ENCODE results near the gene DCUN1D2. TPM values are rescaled to one million over a fixed set of nuclear protein-coding genes. Genes with fewer than 3 reads are reported as not detected.

The DCUN1D2 gene
- polyA plus RNA-seq, 1 experiment: 11.0 TPM

GRCh38 chr13:113445791-113446487 lies 44.6 kb downstream of the DCUN1D2 start:
- DNase-seq (ENCODE audit: low read depth): no peak
- H3K4me3 ChIP-seq (ENCODE audit: low read depth, low read length): no peak overlapping the region
- TF ChIP-seq CTCF (IDR thresholded peaks at IDR 0.05; ENCODE audit: insufficient read depth, low read depth, low read length): no peak
- H3K36me3 ChIP-seq (ENCODE audit: control insufficient read depth, insufficient read depth, low read length): 0 out of 2 replicates have a peak, but pooled peaks cover 2% of the 10 kb centered on the region
- no peaks in the 10 kb centered on the region for H3K27me3 ChIP-seq (ENCODE audit: control insufficient read depth, insufficient read depth, low read length)
- ChIA-PET POLR2A (no interaction called here), CTCF (no interaction called here)

- DNase-seq (ENCODE audit: low read depth): no peak
- no peak overlapping the region for H3K4me3 ChIP-seq (ENCODE audit: low read depth, low read length)
- no peaks in the 10 kb centered on the region for H3K27me3 ChIP-seq (ENCODE audit: control insufficient read depth, insufficient read depth, low read length)
- 0 out of 2 replicates have a peak, but pooled peaks cover 2% of the 10 kb centered on the region for H3K36me3 ChIP-seq (ENCODE audit: control insufficient read depth, insufficient read depth, low read length)
- ChIA-PET POLR2A (no interaction called here), CTCF (no interaction called here)
- no peak for TF ChIP-seq CTCF (IDR thresholded peaks at IDR 0.05; ENCODE audit: insufficient read depth, low read depth, low read length)
Measured at GRCh38 chr13:113443991-113444390, 46.5 kb downstream of the DCUN1D2 start.

- H3K4me3 ChIP-seq (ENCODE audit: low read depth, low read length): no peak overlapping the region
- no peak for TF ChIP-seq CTCF (IDR thresholded peaks at IDR 0.05; ENCODE audit: insufficient read depth, low read depth, low read length)
- no peak for DNase-seq (ENCODE audit: low read depth)
- POLR2A ChIA-PET: no interaction called here
- CTCF ChIA-PET: interaction anchor here (0.6 kb wide), 2 partner anchors 11 to 42 kb away, joined by 4 to 6 read pairs; no protein-coding TSS in a partner anchor
- H3K27me3 ChIP-seq (ENCODE audit: control insufficient read depth, insufficient read depth, low read length): no peaks in the 10 kb centered on the region
- H3K36me3 ChIP-seq (ENCODE audit: control insufficient read depth, insufficient read depth, low read length): 0 out of 2 replicates have a peak, but pooled peaks cover 2% of the 10 kb centered on the region
Measured at GRCh38 chr13:113442985-113443362, 47.5 kb downstream of the DCUN1D2 start.

GRCh38 chr13:113442354-113442984 lies 48.0 kb downstream of the DCUN1D2 start:
- POLR2A ChIA-PET: no interaction called here
- CTCF ChIA-PET: no interaction called here
- no peak for TF ChIP-seq CTCF (IDR thresholded peaks at IDR 0.05; ENCODE audit: insufficient read depth, low read depth, low read length)
- no peak for DNase-seq (ENCODE audit: low read depth)
- Histone ChIP-seq H3K27me3 (ENCODE audit: control insufficient read depth, insufficient read depth, low read length) (no peaks in the 10 kb centered on the region), H3K4me3 (ENCODE audit: low read depth, low read length) (no peak overlapping the region), H3K36me3 (ENCODE audit: control insufficient read depth, insufficient read depth, low read length) (0 out of 2 replicates have a peak, but pooled peaks cover 2% of the 10 kb centered on the region)

DNA sequence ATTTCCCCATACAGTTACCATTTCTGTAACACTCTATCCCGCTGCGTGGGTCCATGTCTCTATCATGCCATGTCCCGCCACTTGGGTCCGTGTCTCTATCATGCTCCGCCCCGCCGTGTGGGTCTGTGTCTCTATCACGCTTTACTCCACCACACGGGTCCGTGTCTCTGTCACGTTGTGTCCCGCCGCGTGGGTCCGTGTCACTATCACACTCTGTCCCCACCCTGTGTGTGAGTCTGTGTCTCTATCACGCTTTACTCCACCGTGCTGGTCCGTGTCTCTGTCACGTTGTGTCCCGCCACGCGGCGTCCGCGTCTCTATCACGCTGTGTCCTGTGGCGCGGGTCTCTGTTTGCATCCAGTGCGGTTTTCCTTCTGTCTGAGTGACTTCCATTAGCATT lies 48.9 kb downstream of the DCUN1D2 start:
- CTCF ChIA-PET: no interaction called here
- Histone ChIP-seq H3K36me3 (ENCODE audit: control insufficient read depth, insufficient read depth, low read length) (0 out of 2 replicates have a peak, but pooled peaks cover 2% of the 10 kb centered on the region), H3K4me3 (ENCODE audit: low read depth, low read length) (no peak overlapping the region), H3K27me3 (ENCODE audit: control insufficient read depth, insufficient read depth, low read length) (no peaks in the 10 kb centered on the region)
- TF ChIP-seq CTCF (IDR thresholded peaks at IDR 0.05; ENCODE audit: insufficient read depth, low read depth, low read length): no peak
- no peak for DNase-seq (ENCODE audit: low read depth)
- POLR2A ChIA-PET: no interaction called here
